Vagina (tissue), 2 donors: ENCODE measurements around the gene ARHGAP24.

ENCODE experiments used
- CTCF ChIP-seq, 3 experiments: fragments of 450-650 bp in 2 of 3; fragments of 200-600 bp in 1 of 3; sonication (generic) in 1 of 3; IDR thresholded peaks; one replicate each; pipeline ENCODE4 v1.5.1; 2017 to 2019; ENCODE audit warnings: antibody characterized with exemption in 3 of 3, mild to moderate bottlenecking in 2 of 3, moderate library complexity in 2 of 3
- POLR2A ChIP-seq, 2 donors: fragments of 450-650 bp; IDR thresholded peaks; one replicate each; pipeline ENCODE4 v1.6.1; 2017; ENCODE audit warnings: antibody characterized with exemption in 2 of 2, mild to moderate bottlenecking in 2 of 2, moderate library complexity in 2 of 2
- POLR2AphosphoS5 ChIP-seq, 2 donors: sonication (generic); formaldehyde crosslinking; IDR thresholded peaks; one replicate each; pipeline ENCODE4 v1.9.0; 2017; ENCODE audit warnings: antibody characterized with exemption in 2 of 2, mild to moderate bottlenecking in 2 of 2, low read depth in 1 of 2; ENCODE audit not compliant: insufficient read depth in 1 of 2

DNA sequence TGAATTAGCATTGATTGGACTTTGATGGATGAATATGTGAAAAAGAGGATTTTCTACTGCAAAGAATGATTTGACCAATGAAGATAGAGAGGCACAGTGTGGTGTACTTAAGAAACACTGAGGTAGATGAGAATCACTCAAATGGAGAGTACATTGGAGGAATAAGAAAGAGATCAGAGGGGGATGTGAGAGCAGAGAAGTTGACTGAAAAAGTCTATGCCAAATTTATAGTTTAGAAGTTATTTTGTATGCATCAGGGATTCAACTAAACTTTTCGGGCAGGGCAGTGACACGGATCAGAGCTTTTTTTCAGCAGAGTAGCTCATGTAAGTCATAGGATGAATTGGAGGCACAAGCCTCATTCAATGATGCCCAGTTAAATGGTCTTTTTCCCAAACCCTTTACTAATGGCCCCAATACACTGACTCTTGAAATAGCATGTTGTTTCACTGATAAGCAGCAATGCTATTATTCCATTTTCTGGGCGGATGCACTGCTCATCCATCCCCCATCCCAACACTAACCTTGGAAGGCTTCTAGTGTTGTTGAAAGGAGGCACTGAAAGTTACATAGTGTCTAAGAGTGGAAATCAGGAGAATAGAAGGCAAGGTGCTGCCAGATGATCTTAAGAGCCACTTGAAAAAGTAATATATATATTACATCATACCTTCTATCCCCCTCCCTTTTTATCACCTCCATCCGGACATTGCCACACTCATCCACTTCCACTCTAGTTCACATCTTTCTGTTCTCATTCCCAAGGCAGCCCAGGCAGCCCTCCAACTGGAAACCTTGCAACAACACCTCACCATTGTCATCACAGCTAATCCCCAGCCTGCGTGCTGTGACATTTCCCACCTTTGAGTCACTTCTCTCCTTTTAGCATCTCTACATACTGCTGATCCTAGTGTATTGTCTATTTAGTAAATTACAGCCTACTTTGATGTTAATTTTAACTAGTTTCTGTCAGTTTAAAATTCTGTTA is 46.1 kb downstream of the ARHGAP24 start:
- TF ChIP-seq POLR2A (IDR thresholded peaks at IDR 0.05) (no peak), CTCF (IDR thresholded peaks at IDR 0.05) (no peak), POLR2AphosphoS5 (IDR thresholded peaks at IDR 0.05; ENCODE audit: insufficient read depth in 1 of 2, low read depth in 1 of 2) (no peak)
